Uterus (tissue), 2 donors: ENCODE measurements around the gene MBD1.

Experiments used
- POLR2A ChIP-seq, 2 donors: fragments of 450-650 bp; IDR thresholded peaks; one replicate each; pipeline ENCODE4 v1.6.1; 2016; ENCODE audit warnings: antibody characterized with exemption in 2 of 2, mild to moderate bottlenecking in 1 of 2, moderate library complexity in 1 of 2
- TF ChIP-seq, protein P1 (sequence below), 4 experiments: fragments of 200-600 bp in 2 of 4; fragments of 450-650 bp in 2 of 4; sonication (generic) in 2 of 4; IDR thresholded peaks; one replicate each; pipeline ENCODE4 v1.5.1; 2016 to 2019; ENCODE audit warnings: antibody characterized with exemption in 4 of 4, mild to moderate bottlenecking in 2 of 4, moderate library complexity in 1 of 4

DNA sequence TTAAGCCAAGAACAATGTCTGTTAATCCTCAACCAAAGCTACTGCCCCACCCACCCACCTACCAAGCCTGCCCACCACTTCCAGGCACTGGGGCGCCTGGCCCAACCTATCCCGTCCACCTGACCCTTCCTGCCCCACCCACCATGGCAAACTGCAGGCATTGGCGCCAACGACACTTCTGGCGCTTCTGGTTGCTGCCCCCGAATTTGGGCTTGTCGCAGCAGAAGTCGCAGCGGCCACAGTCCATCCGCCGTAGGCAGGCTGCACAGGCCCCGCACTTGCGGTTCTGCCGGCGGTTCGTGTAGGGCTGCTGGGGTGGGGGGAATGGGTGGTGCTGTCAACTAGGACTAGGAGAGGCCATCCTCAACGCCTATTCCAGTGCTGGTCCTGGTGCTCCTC lies 7.3 kb downstream of the MBD1 start:
- TF ChIP-seq, protein P1, sequence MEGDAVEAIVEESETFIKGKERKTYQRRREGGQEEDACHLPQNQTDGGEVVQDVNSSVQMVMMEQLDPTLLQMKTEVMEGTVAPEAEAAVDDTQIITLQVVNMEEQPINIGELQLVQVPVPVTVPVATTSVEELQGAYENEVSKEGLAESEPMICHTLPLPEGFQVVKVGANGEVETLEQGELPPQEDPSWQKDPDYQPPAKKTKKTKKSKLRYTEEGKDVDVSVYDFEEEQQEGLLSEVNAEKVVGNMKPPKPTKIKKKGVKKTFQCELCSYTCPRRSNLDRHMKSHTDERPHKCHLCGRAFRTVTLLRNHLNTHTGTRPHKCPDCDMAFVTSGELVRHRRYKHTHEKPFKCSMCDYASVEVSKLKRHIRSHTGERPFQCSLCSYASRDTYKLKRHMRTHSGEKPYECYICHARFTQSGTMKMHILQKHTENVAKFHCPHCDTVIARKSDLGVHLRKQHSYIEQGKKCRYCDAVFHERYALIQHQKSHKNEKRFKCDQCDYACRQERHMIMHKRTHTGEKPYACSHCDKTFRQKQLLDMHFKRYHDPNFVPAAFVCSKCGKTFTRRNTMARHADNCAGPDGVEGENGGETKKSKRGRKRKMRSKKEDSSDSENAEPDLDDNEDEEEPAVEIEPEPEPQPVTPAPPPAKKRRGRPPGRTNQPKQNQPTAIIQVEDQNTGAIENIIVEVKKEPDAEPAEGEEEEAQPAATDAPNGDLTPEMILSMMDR (IDR thresholded peaks at IDR 0.05): no peak
- no peak for TF ChIP-seq POLR2A (IDR thresholded peaks at IDR 0.05)
